Erythroblast (primary cell): Measurements from ENCODE around the gene DYNLT1.

Experiments
- GATA1 ChIP-seq: IDR thresholded peaks from 2 replicates; pipeline ENCODE4 v1.6.1; 2011; ENCODE audit warnings: low read depth, mild to moderate bottlenecking, control low read depth, low read length, moderate library complexity
- POLR2A ChIP-seq: IDR thresholded peaks from 2 replicates; pipeline ENCODE4 v1.6.1; 2011; ENCODE audit warnings: mild to moderate bottlenecking, low read length

DNA sequence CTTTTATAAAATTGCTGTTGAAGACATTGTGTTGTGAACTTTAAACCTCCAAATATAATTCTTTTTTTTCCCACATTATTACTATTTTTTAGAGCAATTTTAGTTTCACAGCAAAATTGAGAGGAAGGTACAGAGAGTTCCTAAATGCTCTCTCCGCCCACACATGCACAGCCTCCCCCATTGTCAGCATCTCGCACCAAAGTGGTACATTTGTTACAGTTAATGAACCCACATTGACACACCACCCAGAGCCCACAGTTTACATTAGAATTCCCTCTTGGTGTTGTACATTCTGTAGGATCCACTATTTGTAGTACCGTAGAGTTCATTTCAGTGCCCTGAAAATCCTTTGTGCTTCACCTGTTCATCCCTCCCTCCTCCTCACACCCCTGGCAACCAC, 50.9 kb downstream of the DYNLT1 start:
- TF ChIP-seq POLR2A (no peak), GATA1 (no peak)
